ENCODE results near the gene DPYD.

The DPYD gene

GRCh38 chr1:97870589-97870988, 50.2 kb downstream of the DPYD start:
- Mint-ChIP-seq H3K36me3 (ENCODE audit: low read depth) (no peaks in the 10 kb centered on the region), H3K9me3 (peaks cover 3% of the 10 kb centered on the region), H3K4me1 (no peaks in the 10 kb centered on the region), H3K4me3 (no peak overlapping the region), H3K27ac (no peak overlapping the region), H3K27me3 (ENCODE audit: low read depth, poor library complexity) (no peaks in the 10 kb centered on the region)
- no peak for DNase-seq
- TF ChIP-seq, protein P1, sequence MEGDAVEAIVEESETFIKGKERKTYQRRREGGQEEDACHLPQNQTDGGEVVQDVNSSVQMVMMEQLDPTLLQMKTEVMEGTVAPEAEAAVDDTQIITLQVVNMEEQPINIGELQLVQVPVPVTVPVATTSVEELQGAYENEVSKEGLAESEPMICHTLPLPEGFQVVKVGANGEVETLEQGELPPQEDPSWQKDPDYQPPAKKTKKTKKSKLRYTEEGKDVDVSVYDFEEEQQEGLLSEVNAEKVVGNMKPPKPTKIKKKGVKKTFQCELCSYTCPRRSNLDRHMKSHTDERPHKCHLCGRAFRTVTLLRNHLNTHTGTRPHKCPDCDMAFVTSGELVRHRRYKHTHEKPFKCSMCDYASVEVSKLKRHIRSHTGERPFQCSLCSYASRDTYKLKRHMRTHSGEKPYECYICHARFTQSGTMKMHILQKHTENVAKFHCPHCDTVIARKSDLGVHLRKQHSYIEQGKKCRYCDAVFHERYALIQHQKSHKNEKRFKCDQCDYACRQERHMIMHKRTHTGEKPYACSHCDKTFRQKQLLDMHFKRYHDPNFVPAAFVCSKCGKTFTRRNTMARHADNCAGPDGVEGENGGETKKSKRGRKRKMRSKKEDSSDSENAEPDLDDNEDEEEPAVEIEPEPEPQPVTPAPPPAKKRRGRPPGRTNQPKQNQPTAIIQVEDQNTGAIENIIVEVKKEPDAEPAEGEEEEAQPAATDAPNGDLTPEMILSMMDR (IDR thresholded peaks at IDR 0.05): no peak

- Mint-ChIP-seq H3K27me3 (ENCODE audit: low read depth, poor library complexity) (no peaks in the 10 kb centered on the region), H3K27ac (no peak overlapping the region), H3K9me3 (peaks cover 3% of the 10 kb centered on the region), H3K36me3 (ENCODE audit: low read depth) (no peaks in the 10 kb centered on the region), H3K4me1 (no peaks in the 10 kb centered on the region), H3K4me3 (no peak overlapping the region)
- TF ChIP-seq, protein P1 (IDR thresholded peaks at IDR 0.05): no peak
- no peak for DNase-seq
These were observed 51.4 kb downstream of the DPYD start for GRCh38 chr1:97869441-97869840.

GRCh38 chr1:97867127-97867526, 53.7 kb downstream of the DPYD start:
- TF ChIP-seq, protein P1 (IDR thresholded peaks at IDR 0.05): no peak
- no peak for DNase-seq
- Mint-ChIP-seq H3K27ac (no peak overlapping the region), H3K27me3 (ENCODE audit: low read depth, poor library complexity) (no peaks in the 10 kb centered on the region), H3K4me3 (no peak overlapping the region), H3K4me1 (no peaks in the 10 kb centered on the region), H3K9me3 (peaks cover 3% of the 10 kb centered on the region), H3K36me3 (ENCODE audit: low read depth) (no peaks in the 10 kb centered on the region)

DNA sequence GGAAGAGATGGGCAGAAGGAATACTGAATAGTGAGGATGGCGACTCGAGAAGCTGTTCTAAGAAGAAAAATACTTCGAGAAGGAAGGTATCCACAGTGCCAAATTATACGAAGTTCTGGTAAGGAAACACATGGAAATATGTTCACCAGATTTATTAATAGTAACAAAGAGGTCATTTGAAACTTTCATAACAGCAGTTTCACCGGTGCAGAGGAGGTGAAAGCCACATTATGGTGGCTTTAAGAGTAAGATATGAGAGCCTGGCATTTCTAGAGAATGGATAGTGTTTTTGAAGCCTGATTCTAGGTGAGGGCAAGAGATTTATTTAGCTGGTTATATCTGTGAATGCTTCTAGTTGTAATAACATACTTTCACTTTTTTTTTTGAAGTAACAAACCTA, 56.2 kb downstream of the DPYD start:
- H3K27ac Mint-ChIP-seq: no peak overlapping the region
- H3K4me1 Mint-ChIP-seq: no peaks in the 10 kb centered on the region
- H3K4me3 Mint-ChIP-seq: no peak overlapping the region
- peaks cover 3% of the 10 kb centered on the region for H3K9me3 Mint-ChIP-seq
- no peaks in the 10 kb centered on the region for H3K27me3 Mint-ChIP-seq (ENCODE audit: low read depth, poor library complexity)
- H3K36me3 Mint-ChIP-seq (ENCODE audit: low read depth): no peaks in the 10 kb centered on the region
- DNase-seq: no peak
- TF ChIP-seq, protein P1 (IDR thresholded peaks at IDR 0.05): no peak

- H3K27ac Mint-ChIP-seq: no peak overlapping the region
- no peak overlapping the region for H3K4me3 Mint-ChIP-seq
- DNase-seq: no peak
- TF ChIP-seq, protein P1 (IDR thresholded peaks at IDR 0.05): no peak
- no peaks in the 10 kb centered on the region for H3K9me3 Mint-ChIP-seq
- H3K36me3 Mint-ChIP-seq (ENCODE audit: low read depth): no peaks in the 10 kb centered on the region
- H3K27me3 Mint-ChIP-seq (ENCODE audit: low read depth, poor library complexity): no peaks in the 10 kb centered on the region
- H3K4me1 Mint-ChIP-seq: no peaks in the 10 kb centered on the region
These were observed 67.6 kb downstream of the DPYD start for GRCh38 chr1:97853221-97853620.

Measured in nephron progenitor cell (in vitro differentiated cells).